ENCODE data around the gene PARVB.

The PARVB gene

DNA sequence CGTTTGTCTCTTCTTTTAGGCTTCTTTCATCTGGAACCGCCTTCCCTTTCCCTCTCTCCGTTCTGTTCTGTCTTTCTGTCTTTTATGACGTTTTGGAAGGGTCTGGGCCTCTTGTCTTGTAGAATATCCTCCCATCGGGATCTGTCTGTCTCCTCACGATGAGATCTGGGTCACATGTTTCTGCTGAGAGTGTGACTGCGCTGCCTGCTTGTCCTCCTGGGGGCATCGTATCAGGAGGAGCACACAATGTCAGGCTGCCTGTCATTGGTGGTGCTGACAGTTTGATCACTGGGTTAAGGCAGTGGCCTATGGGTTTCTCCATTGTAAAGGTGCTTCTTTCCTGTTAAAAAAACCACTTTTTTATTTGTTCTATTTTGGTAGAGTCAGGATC, 96.2 kb downstream of the PARVB start:
- H3K4me3 ChIP-seq (ENCODE audit: low read depth, low read length): no peak overlapping the region
- TF ChIP-seq, protein P1, sequence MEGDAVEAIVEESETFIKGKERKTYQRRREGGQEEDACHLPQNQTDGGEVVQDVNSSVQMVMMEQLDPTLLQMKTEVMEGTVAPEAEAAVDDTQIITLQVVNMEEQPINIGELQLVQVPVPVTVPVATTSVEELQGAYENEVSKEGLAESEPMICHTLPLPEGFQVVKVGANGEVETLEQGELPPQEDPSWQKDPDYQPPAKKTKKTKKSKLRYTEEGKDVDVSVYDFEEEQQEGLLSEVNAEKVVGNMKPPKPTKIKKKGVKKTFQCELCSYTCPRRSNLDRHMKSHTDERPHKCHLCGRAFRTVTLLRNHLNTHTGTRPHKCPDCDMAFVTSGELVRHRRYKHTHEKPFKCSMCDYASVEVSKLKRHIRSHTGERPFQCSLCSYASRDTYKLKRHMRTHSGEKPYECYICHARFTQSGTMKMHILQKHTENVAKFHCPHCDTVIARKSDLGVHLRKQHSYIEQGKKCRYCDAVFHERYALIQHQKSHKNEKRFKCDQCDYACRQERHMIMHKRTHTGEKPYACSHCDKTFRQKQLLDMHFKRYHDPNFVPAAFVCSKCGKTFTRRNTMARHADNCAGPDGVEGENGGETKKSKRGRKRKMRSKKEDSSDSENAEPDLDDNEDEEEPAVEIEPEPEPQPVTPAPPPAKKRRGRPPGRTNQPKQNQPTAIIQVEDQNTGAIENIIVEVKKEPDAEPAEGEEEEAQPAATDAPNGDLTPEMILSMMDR (IDR thresholded peaks at IDR 0.05; ENCODE audit: low read depth, low read length): no peak

- TF ChIP-seq, protein P1 (IDR thresholded peaks at IDR 0.05; ENCODE audit: low read depth, low read length): no peak
- no peak overlapping the region for H3K4me3 ChIP-seq (ENCODE audit: low read depth, low read length)
Observed at GRCh38 chr22:44125421-44125820, 101.3 kb downstream of the PARVB start.

DNA sequence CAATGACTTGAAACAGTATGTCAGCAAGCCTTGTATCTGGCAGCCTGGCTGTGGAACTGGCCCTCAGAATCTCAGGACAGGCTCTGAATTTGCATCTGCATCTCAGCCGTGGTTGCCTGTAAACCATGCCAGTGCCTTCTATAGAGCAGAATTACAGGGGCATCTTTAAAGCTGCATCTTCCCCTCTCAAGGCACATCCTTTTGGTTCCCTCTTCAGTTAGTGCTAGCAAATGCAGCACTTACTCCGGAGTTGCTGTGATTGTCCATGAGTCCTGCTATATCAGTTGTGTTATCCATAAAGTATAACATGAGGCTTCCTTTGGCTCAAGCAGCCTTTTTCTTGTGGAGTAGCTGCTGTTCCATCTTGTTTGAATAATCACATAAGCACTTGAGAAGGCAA, 102.7 kb downstream of the PARVB start:
- TF ChIP-seq, protein P1 (IDR thresholded peaks at IDR 0.05; ENCODE audit: low read depth, low read length): no peak
- H3K4me3 ChIP-seq (ENCODE audit: low read depth, low read length): no peak overlapping the region

DNA sequence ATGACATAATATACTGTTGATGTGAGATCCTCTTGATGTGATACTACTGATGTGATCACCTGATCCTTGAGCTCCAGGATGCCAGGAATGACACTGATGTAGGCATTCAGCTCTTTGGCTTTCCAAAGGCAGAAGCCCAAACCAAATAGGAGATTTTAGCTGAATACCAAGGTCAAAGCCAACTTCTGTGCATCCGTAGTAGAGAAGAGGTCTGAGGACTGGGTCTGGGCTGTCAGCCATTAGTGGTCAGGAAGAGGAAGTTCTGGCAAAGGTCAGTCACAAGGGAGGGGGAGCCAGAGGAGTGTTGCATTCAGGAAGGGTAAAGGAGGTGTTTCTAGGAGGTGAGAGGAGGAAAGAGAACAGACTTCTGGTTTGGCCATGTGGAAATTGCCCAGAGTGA, 103.3 kb downstream of the PARVB start:
- H3K4me3 ChIP-seq (ENCODE audit: low read depth, low read length): no peak overlapping the region
- TF ChIP-seq, protein P1 (IDR thresholded peaks at IDR 0.05; ENCODE audit: low read depth, low read length): no peak

DNA sequence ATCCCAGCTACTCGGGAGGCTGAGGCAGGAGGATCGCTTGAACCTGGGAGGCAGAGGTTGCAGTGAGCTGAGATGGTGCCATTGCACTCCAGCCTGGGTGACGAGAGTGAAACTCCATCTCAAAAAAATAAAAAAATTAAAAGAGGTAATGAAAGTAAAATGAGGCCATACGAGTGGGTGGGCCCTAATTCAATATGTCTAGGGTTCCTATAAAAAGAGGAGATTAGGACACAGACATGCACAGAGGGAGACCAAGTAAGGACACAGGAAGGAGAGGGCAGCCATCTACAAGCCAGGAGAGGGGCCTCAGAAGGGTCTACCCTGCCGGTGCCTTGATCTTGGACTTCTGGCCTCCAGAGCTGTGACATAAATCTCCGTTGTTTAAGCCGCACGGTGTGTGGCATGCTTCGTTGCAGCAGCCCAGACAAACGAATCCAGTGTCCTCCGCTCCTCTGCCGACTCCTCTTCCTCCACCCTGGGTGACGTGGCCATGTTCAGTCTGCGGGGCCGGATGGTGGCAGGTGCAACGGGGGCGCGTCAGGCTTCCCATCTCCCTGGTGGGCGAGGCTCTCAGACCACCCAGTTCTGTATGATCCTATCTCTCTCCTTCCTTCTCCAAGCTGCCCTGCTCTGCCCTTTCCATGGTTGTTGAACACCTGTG, 105.0 kb downstream of the PARVB start:
- TF ChIP-seq, protein P1 (IDR thresholded peaks at IDR 0.05; ENCODE audit: low read depth, low read length): no peak

GRCh38 chr22:44129619-44129976, 105.5 kb downstream of the PARVB start:
- TF ChIP-seq, protein P1 (IDR thresholded peaks at IDR 0.05; ENCODE audit: low read depth, low read length): no peak
- no peak overlapping the region for H3K4me3 ChIP-seq (ENCODE audit: low read depth, low read length)

More for the DNA sequence above, 105.0 kb downstream of the PARVB start:
- no peak overlapping the region for H3K4me3 ChIP-seq (ENCODE audit: low read depth, low read length)

DNA sequence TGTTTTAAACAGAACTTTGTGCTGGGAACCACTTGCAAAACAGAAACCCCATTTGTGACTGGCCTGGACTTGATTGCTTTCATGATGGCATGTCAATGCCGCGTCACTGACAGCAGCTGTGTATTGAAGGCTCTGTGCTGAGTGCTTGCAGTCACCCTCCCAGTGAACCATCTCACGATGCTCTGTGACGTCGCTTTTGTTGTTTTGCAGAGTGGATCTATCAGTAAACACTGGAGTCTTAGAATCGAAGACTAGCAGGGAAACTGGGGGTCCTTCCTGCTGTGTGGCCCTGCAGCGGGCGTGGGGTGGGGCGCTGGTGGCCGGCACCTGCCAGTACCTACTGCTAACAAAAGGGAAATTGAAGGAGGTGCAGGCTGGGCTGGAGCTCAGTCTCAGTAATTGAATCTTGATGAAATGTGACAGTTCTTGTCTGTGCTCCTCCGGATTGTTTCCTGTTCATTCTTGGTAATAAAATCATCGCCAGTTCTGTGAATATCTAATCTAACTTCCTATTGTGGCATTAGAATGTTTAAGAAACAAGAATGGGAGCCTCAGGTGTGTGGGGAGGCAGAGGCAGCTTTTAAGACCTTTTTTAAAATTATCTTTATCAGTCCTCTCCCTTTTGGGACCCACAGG, 106.1 kb downstream of the PARVB start:
- TF ChIP-seq, protein P1 (IDR thresholded peaks at IDR 0.05; ENCODE audit: low read depth, low read length): no peak
- no peak overlapping the region for H3K4me3 ChIP-seq (ENCODE audit: low read depth, low read length)
